ENCODE results near the gene SMIM5.

- TF ChIP-seq CTCF (IDR thresholded peaks at IDR 0.05) (no peak), ZFX (IDR thresholded peaks at IDR 0.05; ENCODE audit: borderline replicate concordance) (no peak)
Measured at GRCh38 chr17:75595284-75595919, 37.8 kb upstream of the SMIM5 start.

Measured in 22Rv1 (cell line).